HG02840 (cell line): ENCODE data around the gene RTP1.
"Not testable (repeated sequence)": the region's sequence is repeated elsewhere in the genome, so short reads cannot be mapped to it uniquely, and the experiment has no call there.

Experiments used
- ATAC-seq: cut with Tn5 transposase; IDR thresholded peaks from one replicate; pipeline ENCODE4 v1.9.1; 2021; ENCODE audit warnings: mild to moderate bottlenecking, moderate library complexity, moderate number of reproducible peaks; ENCODE audit not compliant: unreplicated experiment, low FRiP score

Gene RTP1, protein sequence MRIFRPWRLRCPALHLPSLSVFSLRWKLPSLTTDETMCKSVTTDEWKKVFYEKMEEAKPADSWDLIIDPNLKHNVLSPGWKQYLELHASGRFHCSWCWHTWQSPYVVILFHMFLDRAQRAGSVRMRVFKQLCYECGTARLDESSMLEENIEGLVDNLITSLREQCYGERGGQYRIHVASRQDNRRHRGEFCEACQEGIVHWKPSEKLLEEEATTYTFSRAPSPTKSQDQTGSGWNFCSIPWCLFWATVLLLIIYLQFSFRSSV

DNA sequence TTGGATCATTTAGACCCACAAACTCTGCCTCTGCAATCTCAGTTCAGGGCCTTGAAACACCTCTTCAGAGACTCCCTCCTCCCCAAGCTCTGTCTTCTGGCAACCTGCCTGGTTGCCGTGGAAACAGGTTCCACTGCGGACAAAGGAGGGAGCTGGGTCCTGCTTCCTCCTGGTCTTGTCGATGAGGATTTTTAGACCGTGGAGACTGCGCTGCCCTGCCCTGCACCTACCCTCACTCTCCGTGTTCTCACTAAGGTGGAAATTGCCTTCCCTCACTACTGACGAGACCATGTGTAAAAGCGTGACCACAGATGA lies at the start of gene RTP1:
Gene RTP1 (plus strand): TSS at position 152 of the 315 bp plus-strand sequence. CDS start 30 bp downstream, at position 182.
- ATAC-seq = no peak

DNA sequence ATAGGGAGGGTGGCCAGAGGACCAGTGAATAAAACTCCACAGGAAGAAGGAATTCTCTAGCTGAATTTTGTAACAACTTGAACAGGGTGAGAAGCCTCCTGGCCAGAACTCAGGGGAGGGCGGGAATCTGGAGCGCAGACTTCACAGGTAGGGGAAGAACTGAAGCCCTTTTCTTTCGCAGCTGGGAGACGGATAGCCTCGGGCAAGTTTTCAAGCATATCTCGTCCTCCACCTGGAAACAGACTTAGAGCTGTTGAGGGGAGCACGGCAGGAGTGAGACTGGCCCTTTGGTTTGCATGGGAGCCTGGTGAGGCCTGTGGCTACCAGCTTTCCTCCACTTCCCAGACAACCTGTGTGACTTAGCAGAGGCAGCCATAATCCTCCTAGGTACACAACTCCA lies 47.1 kb upstream of the RTP1 start:
- no peak for ATAC-seq

DNA sequence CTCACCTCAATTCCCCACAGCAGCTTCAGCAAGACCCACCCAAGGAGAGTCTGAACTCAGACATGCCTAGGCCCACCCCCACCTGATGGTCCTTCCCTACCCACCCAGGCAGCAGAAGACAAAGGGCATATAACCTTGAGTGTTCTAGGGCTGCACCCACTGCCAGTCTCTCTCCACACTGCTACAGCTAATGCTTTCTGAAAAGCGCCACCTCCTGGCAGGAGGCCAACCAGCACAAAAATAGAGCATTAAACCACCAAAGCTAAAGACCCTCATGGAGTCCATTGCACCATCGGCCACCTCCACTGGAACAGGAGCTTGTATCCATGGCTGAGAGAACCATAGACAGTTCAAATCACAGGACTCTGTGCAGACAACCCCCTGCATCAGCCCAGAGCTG lies 46.7 kb upstream of the RTP1 start:
- no peak for ATAC-seq

DNA sequence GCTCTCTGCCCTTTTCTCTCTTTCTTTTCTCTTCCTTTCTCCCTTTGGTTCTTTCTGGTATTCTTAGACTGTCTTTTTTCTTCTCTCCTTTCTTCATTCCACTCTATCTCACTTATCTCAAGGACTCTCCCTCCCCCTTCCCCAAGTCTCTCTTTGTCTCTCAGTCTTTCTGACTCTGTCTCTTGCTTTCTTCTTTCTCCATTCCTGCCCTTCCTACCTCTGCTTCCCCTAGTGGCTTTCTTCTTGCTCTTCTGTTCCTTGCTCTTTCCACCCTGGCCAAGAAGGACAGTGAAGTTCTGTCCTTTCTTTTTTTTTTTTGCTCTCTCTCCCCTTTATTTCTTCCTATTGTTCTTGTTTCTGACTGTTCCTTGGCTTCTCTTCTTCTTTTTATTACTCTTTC lies 35.7 kb upstream of the RTP1 start:
- ATAC-seq = no peak

DNA sequence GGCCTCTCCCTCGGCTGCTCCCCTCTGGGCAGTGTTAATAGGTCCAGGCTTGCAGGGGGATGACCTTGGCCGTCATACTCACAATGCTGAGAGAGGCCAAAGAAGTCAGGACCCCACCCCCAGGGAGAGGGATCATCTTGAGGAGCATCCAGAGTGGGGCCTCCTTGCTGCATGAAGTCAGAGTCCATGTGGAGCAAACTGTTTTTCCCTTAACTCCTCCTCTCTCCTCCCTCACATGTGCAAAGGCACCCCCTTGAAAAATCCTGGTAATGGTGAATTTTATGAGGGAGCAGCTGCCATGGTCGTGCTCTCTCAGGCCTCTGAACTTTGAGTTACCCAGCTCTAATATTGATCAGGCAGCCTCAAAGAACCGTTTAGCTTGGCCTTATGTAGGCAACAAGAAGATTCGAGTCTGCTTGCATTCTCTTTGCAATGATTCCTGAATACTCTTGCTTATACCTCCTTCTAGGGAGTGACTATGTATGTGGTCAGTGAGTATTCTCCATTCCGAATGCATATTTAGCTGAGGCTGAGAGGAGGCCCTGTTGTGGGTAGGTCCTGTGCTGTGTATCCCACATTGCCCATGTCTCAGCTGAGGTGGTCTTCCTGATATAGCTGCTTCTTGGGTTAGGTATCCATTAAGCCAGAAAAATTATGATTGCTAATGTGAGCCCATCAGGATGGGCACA lies 34.9 kb upstream of the RTP1 start:
- no peak for ATAC-seq

DNA sequence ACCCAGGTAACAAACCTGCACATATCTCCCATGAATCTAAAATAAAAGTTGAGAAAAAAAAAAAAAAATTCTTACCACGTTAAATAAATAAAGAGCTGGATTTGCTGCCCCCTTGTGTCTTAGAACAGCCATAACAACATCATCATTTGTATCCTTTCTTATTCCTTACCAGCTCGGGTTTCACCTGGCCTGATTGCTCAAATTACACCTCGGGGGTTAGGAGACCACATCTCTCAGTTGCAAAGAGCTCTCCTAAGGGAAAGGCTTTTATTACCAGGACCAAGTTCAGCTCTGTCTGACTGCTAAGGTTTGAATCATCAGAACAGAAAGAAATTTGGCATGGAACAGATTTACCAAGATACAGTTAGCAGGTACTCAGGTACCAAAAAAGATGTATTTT lies 32.1 kb upstream of the RTP1 start:
- no peak for ATAC-seq

DNA sequence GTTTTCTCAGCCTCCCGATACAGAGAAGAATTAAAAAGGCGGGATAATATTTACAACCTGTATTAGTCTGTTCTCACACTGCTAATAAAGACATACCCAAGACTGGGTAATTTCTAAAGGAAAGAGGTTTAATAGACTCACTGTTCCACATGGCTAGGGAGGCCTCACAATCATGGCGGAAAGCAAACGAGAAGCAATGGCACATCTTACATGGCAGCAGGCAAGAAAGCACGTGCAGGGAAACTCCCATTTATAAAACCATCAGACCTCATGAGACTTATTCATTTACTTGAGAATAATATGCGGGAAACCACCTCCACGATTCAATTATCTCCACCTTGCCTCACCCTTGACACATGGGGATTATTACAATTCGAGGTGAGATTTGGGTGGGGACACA lies 30.5 kb upstream of the RTP1 start:
- ATAC-seq = no peak

DNA sequence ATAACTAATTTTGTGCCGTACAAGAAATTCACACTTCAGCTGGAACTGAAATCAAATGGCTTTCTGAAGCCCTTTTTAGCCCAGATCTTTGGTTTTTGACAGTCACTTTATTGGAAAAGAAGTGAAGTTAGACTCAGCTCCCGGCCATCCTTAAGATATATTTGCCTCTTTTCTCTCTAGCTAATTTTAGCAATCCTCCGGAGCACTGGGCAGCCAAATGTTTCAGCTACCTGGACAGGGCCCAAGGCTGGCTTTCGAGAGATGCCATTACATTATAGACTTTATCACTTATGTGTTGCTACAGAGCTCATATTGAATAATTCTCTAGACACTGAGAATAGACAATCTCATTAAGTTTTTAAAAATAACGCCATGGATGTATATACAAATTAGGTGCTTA lies 29.5 kb upstream of the RTP1 start:
- no peak for ATAC-seq

DNA sequence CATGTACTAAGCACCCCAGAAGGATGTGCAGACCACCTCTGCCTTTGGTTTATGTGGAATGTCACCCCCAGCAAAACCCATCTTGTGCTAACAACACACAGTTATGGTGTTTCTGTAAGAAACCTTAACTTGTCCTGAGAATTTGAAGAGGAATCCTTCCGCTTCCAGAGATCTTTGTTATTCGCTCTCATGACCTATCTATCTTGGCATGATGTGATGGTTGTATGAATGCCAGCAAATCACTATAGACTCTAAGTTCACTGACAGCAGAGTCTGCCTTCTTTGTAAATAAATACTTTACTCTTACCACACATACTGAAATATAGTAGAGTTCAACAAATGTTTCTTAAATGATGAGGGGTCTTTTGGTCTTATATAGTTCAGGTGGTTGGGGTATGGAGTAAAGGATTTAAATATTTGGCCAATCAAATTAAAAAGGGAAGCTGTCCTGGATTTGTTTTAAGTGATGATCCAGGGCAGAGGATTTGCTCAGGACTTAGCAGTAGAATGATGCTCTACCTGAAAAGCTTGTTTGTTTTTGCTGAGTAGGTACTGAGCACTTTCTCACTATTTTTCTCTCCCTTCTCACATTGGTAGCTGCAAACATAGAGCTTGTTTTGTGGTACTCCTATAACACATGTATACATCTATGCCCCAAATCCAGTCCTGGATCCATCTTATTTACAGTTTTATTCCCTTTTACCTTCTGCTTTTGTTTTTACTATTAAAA lies 27.9 kb upstream of the RTP1 start:
- ATAC-seq = no peak

DNA sequence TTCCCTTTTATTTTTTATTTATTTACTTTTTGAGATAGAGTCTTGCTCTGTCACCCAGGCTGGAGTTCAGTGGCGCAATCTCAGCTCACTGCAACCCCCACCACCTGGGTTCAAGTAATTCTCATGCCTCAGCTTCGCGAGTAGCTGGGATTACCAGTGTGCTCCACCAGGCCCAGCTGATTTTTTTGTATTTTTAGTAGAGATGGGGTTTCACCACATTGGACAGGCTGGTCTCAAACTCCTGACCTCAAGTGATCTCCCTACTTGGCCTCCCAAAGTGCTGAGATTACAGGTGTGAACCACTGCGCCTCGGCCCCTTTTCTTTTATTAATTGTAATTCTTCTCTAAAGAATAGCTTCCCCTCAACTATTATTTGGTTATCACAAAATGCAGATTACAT lies 26.4 kb upstream of the RTP1 start:
- ATAC-seq = not testable (repeated sequence)

DNA sequence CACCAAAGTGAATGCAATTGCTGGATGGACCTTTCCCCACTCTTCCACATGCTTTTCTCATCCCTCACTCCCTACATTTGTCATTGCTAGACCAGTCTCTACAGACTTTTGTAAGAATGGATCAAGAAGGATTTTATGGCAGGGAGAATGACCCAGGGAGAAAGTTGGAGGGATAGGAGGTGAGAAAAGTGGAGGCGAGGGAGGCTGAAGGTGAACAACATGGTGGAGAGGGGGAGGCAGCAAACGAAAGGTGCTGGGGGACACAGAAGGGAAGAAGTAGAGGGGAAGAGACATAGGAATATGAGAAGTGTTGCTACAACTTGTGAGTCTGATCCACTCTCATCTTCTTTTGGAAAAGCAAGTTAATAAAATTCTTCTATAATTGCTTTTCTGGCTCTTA lies 24.4 kb upstream of the RTP1 start:
- ATAC-seq = no peak

DNA sequence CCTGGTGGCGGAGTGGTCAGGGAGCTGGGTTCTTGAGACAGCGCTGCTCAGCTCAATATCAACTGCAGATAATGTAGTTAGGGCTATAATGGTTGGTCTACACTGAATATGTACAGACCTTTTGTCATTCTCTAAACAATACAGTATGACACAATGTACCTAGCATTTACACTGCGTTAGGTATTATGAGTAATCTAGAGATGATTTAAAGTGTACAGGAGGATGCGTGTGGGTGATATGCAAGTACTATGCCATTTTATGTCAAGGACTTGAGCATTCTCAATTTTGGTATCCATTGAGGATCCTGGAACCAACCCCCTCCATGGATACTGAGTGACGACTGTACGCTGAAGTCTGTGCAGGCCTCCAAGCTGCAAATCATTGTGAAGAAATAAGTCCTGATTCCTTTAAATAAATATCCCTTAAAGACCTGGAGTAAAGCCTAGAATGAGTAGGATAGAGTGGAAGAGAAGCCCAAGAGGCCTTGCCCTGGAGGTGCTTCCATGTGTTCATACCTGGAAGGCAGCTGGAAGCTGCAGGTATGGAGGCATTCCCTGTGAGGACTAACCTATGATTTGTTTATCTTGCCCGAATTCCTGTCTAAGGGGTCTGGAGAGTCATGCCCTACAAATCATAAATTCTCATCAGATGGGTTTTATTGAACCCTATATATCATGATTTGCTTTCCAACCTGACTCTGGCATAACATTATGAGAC lies 15.7 kb upstream of the RTP1 start:
- ATAC-seq = no peak

DNA sequence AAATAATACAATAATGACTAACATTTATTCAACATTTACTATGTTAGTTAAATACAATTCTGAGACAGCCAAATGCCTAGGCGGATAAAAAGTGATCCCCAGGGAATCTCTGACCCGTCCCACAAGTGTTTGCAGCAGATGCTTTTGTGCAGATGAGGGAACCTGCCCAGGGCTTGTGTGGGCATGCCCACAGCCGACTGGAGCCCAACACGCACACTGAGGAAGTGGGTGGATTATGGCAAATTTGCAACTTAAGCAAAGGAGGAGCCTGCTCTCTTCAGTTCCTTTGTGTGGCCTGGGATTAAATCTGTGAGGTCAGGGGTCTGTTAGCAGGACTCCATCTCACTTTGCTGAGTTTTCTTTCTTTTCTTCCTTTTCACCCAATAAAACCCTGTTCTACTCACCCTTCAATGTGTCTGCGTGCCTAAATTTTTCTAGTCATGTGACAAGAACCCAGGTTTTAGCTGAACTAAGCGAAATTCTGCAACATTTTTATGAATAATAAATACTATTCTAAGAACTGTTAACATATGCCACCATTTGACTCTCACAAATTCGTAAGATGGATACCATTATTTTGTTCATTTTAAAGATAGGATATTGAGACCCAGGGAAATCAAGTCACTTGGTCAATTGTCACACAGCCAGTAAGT lies 13.9 kb upstream of the RTP1 start:
- ATAC-seq = no peak

DNA sequence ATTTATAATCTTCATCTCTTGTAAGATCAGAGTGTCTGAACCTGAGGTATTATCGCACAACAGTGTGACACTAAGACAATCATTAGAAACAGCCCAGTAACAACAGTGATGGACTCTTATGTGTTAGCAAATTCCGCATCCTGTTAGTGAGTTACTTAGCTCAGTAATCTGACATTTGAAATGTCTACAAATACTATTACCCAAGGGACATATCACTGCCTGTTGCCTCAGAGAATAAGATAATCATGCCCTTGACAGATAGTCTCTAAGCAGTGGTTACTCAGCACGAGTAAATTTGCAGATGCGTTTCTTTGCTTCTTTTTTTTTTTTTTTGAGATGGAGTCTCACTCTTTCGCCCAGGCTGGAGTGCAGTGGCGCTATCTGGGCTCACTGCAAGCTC lies 13.4 kb upstream of the RTP1 start:
- ATAC-seq = no peak

DNA sequence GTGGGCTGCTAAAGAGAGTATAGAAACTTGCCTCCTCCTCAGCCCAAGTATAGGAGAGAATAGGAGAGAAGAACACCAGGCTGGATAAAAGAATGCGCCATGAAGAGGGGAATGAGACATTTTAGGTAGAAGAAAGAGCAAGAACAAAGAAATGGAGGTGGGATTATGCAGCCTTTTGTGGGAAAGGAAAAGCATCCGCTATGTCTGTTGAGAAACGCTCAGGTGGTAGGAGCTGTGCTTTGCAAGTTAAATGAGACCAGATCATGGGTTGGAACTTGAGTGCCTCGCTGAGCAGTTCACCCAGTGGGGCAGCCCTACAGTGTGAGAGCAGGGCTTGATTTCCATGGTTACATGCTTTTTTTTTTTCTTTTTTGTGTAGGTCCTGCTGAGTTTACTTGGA lies 11.5 kb upstream of the RTP1 start:
- no peak for ATAC-seq

DNA sequence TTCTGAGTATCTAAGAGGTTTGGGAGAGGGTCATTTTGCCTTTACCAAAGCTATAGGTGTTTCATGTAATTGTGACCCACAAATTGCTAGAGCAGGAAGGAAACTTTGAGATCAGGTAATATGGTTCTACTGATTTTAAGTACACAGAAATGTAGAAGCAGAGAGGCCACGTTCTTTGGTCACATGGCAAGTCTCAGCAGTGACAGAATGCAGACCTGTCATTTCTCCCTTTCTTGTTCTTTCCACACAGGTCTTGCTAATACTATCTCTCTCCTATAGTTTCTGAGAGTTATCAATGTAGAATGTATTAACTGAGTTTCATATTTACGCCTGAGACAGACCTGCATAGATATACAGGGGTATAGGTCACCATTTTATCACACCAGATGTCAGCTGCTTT lies 10.9 kb upstream of the RTP1 start:
- no peak for ATAC-seq

DNA sequence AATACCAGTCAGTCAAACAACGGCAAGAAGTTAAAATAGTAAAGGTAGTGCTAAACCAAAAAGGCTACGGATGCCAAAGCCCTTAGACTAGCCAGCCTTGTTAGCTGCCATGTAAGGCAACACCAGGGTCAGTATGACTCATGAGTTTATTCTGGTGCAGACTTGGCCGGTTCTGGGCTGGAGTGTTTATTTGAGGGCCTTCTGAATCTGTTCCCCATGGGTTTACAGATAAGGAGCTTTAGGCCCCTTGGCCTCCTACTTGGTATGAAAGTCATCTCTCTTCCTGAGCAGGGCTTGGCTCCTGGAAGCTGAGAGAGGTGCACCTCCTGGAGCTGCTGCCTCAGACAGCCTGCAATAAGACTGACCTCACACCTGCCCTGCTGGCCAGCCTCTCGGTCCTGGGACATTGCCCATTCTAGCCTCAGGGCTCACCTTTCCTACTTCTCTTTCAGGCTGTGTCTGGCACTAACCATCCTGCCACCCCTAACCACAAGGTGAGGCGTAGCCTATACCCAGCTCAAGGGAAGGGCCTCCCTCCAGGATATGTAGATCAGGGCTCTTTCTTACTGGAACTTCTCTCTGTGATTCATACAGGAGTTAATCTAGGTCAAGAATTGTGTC lies 10.4 kb upstream of the RTP1 start:
- no peak for ATAC-seq

DNA sequence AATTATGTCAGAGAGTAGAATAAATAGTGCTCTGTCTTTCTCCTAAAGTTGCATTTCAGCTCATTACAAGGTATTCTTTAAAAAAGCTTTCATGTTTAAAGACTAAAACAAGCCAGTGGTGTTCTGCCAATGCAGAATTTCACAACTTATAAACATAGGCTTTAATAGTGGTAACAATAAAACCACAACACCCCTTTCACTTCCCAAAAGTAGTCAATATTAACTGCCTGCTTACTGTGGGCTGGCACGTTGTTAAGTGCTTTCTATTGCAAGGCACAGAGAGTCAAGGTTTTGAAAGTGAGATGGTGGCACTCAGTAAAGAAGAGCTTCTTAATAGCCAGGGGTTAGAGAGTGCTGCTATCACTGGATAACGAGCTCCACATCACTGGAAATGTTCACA lies 8.4 kb upstream of the RTP1 start:
- no peak for ATAC-seq

DNA sequence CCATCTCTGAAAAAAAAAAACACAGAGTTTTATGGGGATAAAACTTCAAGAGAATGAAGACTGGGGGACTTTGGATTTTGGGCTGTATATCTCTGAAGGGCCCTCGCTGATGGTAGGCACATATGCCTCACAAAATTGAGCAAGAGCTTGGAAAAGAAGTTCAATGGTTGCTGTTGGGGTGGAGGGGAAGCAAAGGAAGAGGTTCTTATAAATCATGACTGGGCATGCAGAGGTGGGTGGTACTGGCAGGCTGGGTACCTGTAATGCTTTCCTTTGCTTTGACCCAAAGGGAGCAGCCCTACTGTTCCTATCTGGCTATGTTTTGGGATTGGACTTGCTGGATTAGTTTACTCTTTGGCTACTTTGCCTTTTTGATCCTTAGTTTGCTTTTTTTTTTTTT lies 6.0 kb upstream of the RTP1 start:
- no peak for ATAC-seq

DNA sequence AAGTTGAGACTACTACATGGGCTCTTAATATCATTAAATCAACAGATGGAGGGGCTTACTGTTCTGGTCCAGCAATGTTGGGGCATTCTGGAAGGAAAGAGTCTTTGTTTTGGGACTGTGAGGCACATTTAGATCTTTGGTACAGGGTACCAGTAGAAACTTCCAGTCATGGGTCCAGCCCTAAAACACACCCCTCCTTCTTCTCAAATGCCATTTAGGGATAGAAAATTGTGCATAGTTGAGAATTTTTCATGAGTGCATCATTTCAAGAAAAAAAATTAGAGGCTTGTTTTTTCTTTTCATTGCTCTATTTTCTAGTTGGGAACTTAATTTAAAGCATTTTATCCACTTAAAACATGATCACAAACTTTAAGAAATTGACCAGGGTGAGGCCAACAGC lies 4.1 kb upstream of the RTP1 start:
- ATAC-seq = no peak
